Coronary artery (tissue), 2 donors: ENCODE data around the gene CAMK2D.

Experiments used
- DNase-seq: peaks from one replicate; pipeline ENCODE4 v3.0.0-alpha.2; 2017; ENCODE audit warnings: low spot score
- H3K27ac ChIP-seq, 2 donors: fragments of 200-600 bp; sonication (generic); one replicate each; pipeline ENCODE4 v1.5.1; 2016 to 2019
- H3K4me3 ChIP-seq: fragments of 200-600 bp; sonication (generic); 2 replicates; pipeline ENCODE4 v1.5.1; 2016; ENCODE audit warnings: mild to moderate bottlenecking, moderate library complexity
- TF ChIP-seq, protein P1 (sequence below): fragments of 200-600 bp; sonication (generic); IDR thresholded peaks from one replicate; pipeline ENCODE4 v1.5.1; 2019; ENCODE audit warnings: antibody characterized with exemption

CAMK2D gene

DNA sequence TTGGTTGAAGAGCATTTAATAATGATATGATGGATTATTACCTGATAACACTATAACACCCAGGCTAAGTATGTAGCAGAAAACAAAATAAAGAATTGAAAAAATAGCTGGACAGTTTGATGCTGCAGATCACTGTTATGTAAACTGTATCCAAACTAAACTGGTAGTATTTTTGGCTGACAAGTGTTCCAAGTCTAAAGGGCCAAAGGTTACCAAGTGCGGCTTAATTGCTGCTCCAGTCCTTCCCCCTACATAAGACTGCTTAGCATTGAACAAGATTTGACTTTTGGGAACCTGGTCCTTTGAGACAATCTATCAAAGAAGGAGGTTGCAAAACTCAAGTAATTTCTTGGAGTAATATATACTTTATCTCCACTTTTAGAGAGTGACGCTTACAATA is 249.6 kb downstream of the CAMK2D start:
- no peak for DNase-seq
- Histone ChIP-seq H3K4me3 (no peak overlapping the region), H3K27ac (no peak overlapping the region)
- TF ChIP-seq, protein P1, sequence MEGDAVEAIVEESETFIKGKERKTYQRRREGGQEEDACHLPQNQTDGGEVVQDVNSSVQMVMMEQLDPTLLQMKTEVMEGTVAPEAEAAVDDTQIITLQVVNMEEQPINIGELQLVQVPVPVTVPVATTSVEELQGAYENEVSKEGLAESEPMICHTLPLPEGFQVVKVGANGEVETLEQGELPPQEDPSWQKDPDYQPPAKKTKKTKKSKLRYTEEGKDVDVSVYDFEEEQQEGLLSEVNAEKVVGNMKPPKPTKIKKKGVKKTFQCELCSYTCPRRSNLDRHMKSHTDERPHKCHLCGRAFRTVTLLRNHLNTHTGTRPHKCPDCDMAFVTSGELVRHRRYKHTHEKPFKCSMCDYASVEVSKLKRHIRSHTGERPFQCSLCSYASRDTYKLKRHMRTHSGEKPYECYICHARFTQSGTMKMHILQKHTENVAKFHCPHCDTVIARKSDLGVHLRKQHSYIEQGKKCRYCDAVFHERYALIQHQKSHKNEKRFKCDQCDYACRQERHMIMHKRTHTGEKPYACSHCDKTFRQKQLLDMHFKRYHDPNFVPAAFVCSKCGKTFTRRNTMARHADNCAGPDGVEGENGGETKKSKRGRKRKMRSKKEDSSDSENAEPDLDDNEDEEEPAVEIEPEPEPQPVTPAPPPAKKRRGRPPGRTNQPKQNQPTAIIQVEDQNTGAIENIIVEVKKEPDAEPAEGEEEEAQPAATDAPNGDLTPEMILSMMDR, result no peak

DNA sequence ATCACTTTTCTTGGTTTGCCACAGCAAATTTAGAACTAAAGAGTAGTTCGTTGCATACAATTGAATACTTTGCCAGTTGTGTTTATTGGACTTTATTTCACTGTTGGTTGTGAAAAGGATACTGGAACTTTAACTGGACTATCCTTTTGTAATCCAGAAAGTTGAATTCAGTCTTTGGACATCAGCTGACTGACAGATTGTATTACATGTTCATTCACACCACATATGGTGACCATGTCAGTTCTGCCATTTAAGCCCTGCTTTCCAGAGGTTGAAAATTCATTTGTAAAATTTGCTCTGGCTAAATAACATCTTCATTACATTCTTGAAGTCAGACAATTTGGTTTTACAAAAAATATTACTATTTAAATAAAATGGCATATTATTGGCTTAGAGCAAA is 251.7 kb downstream of the CAMK2D start:
- no peak overlapping the region for H3K27ac ChIP-seq
- no peak overlapping the region for H3K4me3 ChIP-seq
- TF ChIP-seq, protein P1, result no peak
- no peak for DNase-seq

DNA sequence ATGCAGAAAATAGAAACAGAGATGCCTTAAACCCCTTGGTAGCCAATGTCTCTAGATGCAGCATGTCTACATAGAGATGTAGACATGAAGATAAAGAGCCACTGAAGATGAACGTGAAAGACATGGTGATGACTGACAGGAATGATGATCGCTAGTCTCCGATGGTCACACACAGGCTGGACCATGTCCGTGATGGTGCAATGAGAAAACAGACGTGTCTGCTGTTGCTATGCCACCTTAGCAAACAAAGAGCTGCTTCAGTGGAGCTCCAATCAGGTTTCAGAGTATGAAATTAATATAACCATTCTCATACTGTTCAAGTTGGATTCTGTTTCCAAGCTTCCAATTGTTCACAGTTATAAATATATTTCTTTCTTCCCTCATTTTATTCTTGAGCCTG is 256.5 kb downstream of the CAMK2D start:
- Histone ChIP-seq H3K4me3 (no peak overlapping the region), H3K27ac (no peak overlapping the region)
- TF ChIP-seq, protein P1, result no peak
- DNase-seq, result no peak

DNA sequence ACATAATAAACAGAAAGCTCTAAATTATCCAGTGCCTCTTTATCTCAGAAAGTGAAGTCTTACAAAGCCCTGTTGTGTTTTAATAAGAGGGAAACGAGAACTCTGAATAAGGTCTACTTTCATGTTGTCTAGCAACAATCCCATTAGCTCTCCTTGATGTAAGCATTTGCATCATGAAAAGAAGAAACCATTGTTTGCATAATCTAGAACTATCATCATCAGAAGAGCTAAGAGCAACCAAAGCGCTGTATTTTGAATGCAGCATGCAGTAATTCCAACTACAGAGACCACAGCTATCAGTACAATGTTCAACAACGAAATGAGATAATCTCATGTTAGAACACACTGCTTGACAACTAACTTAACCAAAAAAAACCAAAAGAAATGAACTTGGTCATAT is 257.1 kb downstream of the CAMK2D start:
- TF ChIP-seq, protein P1, result no peak
- H3K4me3 ChIP-seq, result no peak overlapping the region
- no peak for DNase-seq

DNA sequence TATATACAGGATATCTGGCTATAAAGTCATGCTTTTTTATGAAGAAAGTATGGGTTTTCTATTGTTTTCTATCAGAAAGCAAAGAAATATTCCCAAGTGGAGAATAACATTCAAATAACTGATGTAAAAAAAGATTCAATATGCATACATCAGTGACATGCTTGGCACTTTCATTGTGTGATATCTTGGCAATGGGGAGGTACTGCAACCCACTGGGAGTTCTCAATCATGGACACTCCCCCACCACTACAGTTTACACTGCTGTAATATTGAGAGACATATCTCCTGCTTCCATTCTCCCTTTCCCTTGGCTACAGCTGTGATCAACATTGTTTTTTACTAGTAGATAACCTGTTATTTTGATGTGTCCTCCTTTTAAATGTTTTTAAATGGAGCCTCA is 257.8 kb downstream of the CAMK2D start:
- H3K27ac ChIP-seq, result no peak overlapping the region
- TF ChIP-seq, protein P1, result no peak
- no peak overlapping the region for H3K4me3 ChIP-seq
- no peak for DNase-seq

More for the DNA sequence above, 257.1 kb downstream of the CAMK2D start:
- no peak overlapping the region for H3K27ac ChIP-seq

DNA sequence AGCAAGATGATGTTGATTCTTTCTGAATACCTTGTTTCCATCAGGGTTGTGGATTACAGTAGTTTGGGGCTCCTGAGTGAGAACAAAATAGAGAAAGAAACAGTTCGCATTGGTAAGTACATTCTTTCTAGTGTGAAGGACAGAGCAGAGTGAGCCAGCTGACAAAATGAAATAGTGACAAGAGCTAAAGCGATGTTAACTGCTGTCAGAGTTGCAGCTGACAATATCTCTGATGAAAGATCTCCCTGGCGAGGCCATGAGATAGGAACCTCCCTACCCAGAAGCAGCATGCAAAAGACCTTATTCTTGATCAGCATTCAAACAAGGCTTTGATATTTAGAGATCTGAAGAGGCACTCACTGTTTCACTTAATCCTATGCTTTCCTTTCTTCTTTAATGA is 258.6 kb downstream of the CAMK2D start:
- Histone ChIP-seq H3K4me3 (no peak overlapping the region), H3K27ac (no peak overlapping the region)
- DNase-seq, result no peak
- TF ChIP-seq, protein P1, result no peak

DNA sequence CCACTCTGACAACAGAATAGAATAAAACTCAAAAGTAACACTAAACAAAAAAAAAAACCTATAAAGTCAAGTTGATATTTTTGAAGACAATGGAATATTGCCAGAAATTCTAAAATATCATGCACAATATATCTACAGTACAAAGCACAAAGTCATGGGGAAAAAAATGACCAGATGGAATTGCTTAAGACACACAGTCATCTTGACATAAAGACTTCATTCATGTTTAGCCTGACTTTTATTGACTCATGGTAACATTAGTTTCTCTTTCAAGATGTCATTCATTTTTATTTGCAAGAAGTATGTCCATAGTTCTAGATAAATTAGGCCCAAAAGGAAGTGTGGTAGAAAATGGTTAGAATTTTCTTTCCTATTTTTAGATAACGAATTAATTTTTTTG is 259.1 kb downstream of the CAMK2D start:
- Histone ChIP-seq H3K27ac (no peak overlapping the region), H3K4me3 (no peak overlapping the region)
- TF ChIP-seq, protein P1, result no peak
- no peak for DNase-seq
